DMS53 treated with DMSO at 0.1 percent for 48 hours (cell line): ENCODE measurements around the gene LAMC2.
A peak's percentile ranks its signal among the peaks of the same experiment; 100 is the strongest.
"Not testable (repeated sequence)": the region's sequence is repeated elsewhere in the genome, so short reads cannot be mapped to it uniquely, and the experiment has no call there.

Experiments used
- DNase-seq: peaks from one replicate; lab custom pipeline; 2025; ENCODE audit not compliant: unreplicated experiment; lab: John Stamatoyannopoulos, UW

The LAMC2 gene

DNA sequence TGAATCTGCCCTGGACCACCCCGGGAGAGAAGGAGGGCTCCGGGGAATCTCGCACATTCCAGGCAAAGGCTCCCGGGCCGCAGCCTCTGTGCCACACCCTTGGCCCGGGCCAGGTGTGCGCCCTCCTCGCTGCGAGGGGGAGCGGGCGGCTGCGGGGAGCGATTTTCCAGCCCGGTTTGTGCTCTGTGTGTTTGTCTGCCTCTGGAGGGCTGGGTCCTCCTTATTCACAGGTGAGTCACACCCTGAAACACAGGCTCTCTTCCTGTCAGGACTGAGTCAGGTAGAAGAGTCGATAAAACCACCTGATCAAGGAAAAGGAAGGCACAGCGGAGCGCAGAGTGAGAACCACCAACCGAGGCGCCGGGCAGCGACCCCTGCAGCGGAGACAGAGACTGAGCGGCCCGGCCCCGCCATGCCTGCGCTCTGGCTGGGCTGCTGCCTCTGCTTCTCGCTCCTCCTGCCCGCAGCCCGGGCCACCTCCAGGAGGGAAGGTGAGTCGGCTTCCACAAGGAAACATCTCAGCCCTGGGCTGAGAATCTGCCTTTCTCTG, at the start of gene LAMC2:
Gene LAMC2 (plus strand): TSS at position 324 of the 550 bp plus-strand sequence. CDS start 89 bp downstream, at position 413.
- DNase-seq = peak; percentile 88

DNA sequence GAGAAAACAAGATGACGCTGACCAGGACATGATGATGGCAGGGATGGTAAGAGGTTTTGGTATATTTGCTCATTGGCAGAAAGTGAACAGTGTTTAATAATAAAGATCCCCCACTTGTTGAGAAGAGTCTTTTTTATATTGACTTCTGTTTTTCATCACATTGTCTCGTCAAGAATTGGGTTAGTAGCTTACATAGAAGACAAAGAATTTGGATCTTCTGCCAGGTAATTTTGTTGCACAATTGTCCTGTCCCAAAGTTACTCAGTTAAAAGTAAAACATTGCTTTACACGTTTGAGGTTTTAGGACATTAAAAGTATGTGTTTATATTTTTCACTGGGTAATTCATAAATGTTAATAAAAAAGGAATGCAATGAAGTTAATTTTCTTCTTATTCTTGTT, 48.3 kb upstream of the LAMC2 start:
- DNase-seq = no peak

DNA sequence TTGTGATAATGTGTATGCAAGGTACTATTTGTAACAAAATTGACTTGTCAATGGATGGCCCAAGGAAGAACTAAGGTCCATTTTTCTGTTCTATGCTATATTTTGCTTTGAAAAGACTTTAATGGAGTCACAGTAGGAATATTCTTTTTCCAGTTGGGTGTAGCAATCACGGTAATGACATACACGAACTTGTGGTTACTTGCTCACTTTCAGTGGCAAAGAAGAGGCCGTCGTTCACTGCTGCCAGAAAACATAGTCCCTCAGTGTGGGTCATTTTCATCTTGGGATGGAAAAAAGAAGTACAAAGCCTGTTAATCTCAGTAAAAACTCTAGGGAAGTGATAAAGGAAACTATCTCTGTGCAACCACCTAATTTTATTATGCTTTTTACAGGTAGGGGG, 47.8 kb upstream of the LAMC2 start:
- DNase-seq = no peak

DNA sequence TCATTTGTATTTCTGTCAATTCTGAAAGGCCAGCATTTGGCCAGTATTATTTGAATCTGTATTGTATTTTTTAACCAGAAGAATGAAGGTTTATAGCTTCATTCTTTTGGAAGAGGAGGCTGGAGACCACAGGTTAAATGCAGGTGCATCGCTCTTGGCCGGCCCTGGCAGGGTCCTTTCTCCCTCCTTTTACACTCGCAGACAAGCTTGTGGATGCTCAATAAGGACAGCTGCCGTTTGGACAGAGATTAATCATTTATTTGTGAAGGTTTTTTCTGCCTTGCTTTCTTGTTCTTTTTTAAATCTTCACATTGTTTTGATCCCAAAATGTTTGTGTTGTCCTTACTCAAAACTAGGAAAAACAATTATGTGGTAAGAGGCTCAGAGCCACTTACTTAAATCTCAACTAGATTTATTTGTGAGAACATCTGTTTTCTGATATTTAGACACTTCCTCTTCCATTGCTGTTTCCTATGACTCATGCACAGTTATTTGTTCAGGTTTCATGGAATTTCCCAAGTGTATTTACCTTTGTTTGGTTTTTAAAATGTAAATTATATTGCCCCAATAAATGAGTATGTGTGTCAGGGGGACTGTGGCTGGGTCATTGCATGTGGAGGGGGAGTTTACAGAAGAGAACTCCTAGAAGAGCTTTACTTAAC, 46.7 kb upstream of the LAMC2 start:
- peak; percentile 91 for DNase-seq

DNA sequence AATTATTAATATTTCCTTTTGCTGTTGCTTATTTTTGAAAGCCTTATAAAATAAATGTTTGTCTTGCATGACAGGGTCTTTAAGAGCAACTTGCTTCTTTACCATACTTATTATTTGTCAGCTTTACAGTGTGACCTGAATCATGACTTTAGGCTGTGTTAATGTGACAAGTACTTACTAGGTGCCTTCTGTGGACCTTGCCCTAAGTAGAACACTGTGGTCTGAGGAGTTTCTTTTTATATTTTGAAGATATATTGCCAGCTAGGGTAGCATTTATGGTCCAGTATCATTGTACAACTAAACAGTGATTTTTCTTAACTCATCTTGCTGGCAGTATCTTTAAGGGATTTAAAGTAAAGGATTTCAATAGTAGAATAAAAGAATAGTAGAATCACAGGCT, 45.4 kb upstream of the LAMC2 start:
- DNase-seq = no peak

DNA sequence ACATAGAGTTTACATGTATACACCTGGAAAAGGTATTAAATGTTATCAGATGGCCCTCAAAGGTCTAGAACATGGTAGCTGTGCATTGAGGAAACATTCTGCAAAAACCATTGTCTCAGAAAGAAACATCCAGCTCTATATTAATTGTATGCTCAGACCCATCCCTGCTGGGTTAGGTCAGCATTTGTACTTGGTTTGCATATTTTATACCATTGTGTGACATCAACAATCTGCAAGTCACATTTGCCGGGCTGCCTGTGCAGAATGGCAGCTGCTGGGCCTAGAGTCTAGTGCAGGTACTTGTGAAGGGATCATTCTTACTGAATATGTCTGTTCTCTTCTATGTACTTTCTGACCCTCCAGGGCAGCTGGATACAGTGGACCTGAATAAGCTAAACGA, 43.9 kb upstream of the LAMC2 start:
- no peak for DNase-seq

DNA sequence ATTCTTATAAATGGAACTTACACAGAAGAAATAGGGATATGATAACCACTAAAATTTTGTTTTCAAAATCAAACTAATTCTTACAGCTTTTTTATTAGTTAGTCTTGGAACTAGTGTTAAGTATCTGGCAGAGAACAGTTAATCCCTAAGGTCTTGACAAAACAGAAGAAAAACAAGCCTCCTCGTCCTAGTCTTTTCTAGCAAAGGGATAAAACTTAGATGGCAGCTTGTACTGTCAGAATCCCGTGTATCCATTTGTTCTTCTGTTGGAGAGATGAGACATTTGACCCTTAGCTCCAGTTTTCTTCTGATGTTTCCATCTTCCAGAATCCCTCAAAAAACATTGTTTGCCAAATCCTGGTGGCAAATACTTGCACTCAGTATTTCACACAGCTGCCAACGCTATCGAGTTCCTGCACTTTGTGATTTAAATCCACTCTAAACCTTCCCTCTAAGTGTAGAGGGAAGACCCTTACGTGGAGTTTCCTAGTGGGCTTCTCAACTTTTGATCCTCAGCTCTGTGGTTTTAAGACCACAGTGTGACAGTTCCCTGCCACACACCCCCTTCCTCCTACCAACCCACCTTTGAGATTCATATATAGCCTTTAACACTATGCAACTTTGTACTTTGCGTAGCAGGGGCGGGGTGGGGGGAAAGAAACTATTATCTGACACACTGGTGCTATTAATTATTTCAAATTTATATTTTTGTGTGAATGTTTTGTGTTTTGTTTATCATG, 42.3 kb upstream of the LAMC2 start:
- DNase-seq = no peak

DNA sequence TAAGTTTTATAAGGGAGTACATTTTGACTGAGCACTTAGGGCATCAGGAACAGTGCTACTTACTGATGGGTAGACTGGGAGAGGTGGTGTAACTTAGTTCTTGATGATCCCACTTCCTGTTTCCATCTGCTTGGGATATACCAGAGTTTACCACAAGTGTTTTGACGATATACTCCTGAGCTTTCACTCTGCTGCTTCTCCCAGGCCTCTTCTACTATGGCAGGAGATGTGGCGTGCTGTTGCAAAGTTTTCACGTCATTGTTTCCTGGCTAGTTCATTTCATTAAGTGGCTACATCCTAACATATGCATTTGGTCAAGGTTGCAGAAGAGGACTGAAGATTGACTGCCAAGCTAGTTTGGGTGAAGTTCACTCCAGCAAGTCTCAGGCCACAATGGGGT, 41.3 kb upstream of the LAMC2 start:
- DNase-seq = no peak

DNA sequence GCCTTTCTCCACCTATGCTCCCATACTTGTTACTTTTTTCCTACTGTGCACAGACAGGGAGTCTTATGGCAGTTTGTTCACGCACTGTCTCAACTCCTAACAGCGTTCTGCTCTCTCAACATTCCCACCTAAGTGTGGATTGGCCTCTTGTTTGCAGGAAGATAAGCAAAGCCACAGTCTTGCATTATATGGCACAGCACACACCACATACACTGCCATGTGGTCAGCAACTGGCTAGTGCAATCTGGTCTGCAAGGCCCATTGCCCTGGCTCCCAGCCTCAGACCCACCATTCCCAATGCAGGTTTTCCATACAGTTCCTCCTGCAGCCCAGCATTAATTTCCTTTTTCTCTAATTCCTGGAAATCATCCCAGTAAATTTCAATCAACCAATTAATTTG, 38.3 kb upstream of the LAMC2 start:
- no peak for DNase-seq

DNA sequence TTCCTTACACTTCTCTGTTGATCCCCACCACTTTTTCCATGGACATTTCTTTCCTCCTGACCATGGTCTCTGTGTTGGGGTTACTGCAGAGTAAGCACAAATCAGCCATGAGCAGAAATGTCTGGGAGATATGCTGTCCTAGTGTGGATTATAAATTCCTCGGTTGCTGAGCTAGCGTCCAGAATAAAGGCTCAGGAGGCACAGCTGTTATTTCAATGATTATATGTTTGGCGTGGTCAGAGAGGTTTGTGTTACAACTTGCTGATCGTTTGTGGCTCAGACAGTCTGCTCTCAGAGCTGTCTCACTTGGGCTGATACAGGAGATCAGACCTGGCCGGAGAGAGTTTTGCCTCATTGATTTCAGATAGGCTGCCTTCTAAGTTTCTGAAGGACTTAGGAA, 37.5 kb upstream of the LAMC2 start:
- DNase-seq = no peak

DNA sequence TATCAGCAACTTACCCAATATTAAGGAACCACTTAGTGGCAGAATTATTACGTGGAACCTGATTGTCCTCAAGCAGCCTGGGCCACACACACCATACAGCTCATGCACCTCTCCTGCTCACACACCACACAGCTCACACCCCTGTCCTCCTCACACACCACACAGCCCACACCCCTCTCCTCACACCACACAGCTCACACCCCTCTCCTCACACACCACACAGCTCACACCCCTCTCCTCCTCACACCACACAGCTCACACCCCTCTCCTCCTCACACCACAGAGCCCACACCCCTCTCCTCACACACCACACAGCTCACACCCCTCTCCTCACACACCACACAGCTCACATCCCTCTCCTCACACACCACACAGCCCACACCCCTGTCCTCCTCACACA, 36.8 kb upstream of the LAMC2 start:
- no peak for DNase-seq

DNA sequence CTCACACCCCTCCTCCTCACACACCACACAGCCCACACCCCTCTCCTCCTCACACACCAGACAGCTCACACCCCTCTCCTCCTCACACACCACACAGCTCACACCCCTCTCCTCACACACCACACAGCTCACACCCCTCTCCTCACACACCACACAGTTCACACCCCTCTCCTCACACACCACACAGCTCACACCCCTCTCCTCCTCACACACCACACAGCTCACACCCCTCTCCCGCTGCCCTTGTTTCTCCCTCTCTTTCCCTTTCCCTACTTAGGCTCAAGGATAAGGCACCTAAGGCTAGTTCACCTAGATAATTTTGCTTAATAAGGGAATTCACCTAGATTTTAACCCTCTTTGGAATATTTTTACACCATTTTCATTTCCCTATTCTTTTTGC, 36.0 kb upstream of the LAMC2 start:
- DNase-seq = not testable (repeated sequence)

DNA sequence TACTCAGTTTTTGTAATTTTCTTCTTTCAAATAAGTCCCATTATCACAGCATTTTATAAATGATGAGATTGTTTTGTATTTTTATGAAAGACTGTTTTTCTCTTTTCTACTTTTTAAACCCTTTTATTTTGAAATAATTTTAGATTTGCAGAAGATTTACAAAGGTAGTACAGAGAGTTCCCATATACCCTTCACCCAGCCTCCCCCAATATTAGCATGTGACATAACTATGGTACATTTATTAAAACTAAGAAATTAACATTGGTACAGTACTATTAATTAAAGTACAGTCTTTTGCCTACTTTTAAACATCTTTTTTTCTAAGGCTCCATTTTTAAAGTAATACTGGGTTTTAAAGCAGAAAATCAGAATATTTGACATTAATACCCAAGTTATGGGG, 35.6 kb upstream of the LAMC2 start:
- no peak for DNase-seq

DNA sequence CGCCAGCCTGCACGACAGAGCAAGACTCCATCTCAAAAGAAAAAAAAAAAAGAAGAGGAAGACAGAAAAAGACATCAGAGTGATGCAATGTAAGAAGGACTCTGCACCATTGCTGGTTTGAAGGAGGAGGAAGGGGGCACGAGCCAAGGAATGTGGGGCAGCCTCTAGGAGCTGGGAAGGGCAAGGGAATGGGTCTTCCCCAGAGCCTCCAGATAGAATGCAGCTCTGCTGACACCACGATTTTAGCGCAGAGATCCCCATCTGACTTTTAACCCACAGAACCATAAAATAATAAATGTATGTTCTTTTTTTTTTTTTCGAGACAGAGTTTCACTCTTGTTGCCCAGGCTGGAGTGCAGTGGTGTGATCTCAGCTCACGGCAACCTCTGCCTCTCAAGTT, 33.9 kb upstream of the LAMC2 start:
- no peak for DNase-seq

DNA sequence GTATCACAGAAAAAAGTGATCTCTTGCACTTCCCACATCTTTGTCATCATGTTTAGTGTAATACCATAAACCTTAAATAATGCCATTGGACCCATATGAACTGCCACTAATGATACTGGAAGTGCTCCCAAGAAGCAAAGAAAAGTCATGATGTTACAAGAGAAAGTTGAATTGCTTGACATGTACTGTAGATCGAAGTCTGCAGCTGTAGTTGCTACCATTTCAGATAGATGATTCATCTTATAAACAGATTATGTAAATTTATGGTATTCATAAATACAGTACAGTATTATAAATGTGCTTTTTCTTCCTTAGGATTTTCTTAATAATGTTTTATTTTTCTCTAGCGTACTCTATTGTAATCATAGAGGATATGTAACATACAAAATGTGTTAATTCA, 30.1 kb upstream of the LAMC2 start:
- no peak for DNase-seq

DNA sequence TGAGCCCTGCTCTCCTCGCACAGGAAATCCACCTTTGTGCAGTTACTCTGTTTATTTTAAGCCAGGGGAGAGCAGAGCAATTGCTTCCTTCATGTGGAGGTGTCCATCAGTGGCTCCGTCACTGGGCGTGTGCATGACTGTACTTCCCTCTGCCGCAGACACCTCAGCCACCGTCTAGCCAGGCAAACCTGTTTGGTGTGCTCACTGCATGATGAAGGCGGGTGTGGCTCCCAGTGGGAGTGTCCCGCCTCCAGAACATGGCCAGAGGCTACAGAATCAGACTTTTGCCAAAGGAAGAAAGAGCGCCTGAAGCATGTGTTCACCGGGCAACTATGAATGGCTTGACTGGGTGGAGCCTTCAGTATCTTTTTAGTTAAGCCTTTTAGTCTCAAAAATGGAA, 26.1 kb upstream of the LAMC2 start:
- DNase-seq = peak; percentile 94

DNA sequence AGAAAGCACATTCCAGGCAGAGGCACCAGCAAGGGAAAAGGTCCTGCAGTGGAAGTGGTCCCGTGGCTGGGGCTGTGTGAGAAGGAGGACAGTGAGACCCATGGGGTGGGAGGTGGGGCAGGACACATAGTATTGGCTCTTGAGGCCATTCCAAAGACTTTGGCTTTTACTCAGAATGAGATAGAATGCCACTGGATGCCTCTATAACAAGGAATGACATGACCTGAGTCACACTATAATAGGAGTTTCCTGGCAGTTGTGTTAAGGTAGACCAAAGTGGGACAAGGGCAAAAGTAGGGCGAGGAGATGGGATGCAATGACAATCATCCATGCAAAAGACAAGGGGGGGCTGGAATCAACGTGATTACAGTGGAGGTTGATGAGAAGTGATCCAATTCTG, 24.7 kb upstream of the LAMC2 start:
- no peak for DNase-seq

DNA sequence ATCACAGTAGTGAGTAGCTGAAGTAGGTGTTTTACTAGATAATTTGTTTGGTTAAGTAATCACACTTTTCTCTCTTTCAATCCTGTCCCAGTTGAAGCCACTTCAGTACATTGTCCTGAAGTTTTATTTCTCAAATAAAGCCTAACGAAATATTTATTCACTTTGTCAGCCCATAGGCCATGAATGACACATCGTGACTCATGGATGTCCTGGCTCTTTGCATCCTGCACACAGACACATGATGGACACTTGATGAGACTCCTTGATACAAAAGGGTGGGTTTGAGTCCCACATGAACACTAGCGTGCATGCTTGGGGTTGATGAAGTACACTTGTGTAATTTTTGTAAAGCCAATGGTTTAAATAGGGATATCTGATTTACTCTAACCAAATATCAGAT, 22.7 kb upstream of the LAMC2 start:
- peak; percentile 27 for DNase-seq

DNA sequence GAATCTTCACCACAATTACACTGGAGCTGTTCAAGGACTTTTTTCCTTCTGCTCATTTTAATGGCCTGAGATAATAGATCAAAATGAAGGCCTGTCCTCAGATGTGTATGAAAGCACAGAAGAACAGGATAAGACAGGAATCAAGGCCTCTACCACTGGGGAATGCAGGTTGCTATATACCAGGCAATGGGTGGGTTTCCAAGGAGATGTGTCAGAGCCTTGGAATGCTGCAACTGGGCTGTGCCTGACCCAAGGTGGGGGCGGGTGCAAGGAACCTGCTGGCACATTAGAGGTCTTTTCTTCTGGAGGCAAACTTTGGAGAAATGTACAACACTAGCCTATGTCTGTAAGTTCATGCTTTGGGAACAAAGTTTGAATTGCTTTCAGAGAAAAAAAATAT, 21.7 kb upstream of the LAMC2 start:
- no peak for DNase-seq

DNA sequence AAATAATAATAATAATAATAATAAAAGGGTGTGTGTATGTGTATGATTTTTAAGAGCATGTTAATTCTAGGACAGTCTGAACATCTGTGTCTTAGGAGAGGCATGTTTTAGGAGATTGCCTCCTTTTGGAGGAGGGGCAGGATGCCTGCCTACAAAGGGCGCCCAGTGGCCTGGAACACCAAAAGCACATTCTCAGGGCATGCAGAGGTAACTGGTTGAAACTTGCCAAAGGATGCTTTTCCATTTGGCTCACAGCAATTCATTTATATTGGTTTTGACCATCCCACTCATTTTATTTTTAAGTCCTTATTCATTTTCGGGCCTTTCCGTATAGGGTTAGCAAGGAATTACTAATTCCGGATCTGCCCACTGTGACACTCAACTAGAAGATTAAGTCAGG, 21.1 kb upstream of the LAMC2 start:
- DNase-seq = no peak

DNA sequence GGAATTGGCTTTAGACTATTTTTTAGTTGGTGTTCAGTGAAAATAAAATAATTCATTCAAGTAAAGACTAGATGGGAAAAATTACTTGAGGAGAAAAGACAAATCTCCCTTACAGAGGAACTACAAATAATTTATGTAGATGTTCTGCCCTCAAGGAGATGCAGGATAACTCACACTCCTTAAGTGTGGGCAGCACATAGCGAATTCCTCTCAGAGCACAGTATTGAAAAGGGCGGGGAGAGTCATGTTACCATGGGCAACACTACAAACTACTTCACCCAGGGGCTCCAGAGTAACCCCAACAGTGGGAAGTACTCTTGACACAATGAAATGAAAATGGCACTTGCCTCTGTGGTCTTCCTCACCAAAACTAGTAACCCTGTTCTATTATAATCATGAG, 20.6 kb upstream of the LAMC2 start:
- DNase-seq = no peak

DNA sequence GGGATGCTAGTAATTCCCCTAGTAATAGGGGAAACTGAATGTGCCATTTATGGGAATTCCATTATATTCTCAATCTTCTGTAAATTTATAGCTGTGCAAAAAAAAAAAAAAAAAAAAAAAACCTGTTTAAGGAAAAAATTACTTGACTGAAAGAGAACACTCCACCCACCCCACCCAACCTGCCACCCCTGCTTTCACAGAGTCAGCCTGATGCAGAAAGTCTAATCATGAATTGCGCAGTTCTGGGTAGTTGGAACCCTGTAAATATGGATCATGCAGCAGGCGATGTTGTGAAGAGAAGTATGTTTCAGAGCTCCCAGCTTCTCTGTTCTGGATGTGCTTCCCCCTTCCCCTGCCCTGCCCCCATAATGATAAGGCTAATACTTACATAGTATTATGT, 19.6 kb upstream of the LAMC2 start:
- DNase-seq = no peak

DNA sequence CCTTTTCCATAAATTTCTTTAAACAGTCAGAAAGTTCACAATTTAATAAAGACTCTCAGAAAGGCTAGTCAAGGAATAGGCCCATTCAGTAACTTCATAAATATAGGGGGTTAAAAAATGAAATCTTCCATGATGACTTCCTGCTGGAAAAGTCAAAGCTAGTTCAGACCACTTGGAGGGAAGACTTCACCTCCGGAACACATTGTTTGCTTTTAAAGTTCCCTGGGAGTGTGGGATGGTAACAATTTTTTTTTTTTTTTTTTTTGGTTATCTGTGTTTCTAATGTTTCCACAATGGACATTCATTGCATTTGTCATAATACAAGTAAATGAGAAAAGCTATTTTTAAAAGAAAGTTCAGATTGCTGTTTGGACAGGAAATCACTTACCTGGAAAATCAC, 18.4 kb upstream of the LAMC2 start:
- no peak for DNase-seq
